Measurements from ENCODE around the gene LRRC2.
"Not testable (repeated sequence)": the region's sequence is repeated elsewhere in the genome, so short reads cannot be mapped to it uniquely, and the experiment has no call there.

The LRRC2 gene

GRCh38 chr3:46566040-46566641 is at the start of gene LRRC2:
Gene LRRC2, minus strand, starts transcription at chr3:46566302. Its CDS starts 14,711 bp downstream, at chr3:46551591.
- no peak for DNase-seq (ENCODE audit: low spot score)

GRCh38 chr3:46615050-46615775 is 49.1 kb upstream of the LRRC2 start:
- no peak for DNase-seq (ENCODE audit: low spot score)

GRCh38 chr3:46614431-46614830 is 48.3 kb upstream of the LRRC2 start:
- no peak for DNase-seq (ENCODE audit: low spot score)

- no peak for DNase-seq (ENCODE audit: low spot score)
These were observed 47.4 kb upstream of the LRRC2 start for GRCh38 chr3:46613313-46614005.

GRCh38 chr3:46612324-46612723 is 46.2 kb upstream of the LRRC2 start, which contains the start of gene FAM240A:
Gene FAM240A, plus strand, starts transcription at chr3:46612525. Its CDS starts 159 bp downstream, at chr3:46612684.
- no peak for DNase-seq (ENCODE audit: low spot score)

- DNase-seq (ENCODE audit: low spot score): no peak
These were observed 44.0 kb upstream of the LRRC2 start for GRCh38 chr3:46609944-46610722.

GRCh38 chr3:46609212-46609721 is 43.2 kb upstream of the LRRC2 start:
- no peak for DNase-seq (ENCODE audit: low spot score)

GRCh38 chr3:46607603-46608028 is 41.5 kb upstream of the LRRC2 start:
- no peak for DNase-seq (ENCODE audit: low spot score)

GRCh38 chr3:46604127-46604526 is 38.0 kb upstream of the LRRC2 start:
- no peak for DNase-seq (ENCODE audit: low spot score)

GRCh38 chr3:46603446-46604046 is 37.4 kb upstream of the LRRC2 start:
- no peak for DNase-seq (ENCODE audit: low spot score)

- DNase-seq (ENCODE audit: low spot score): no peak
These were observed 33.5 kb upstream of the LRRC2 start for GRCh38 chr3:46599590-46599989.

GRCh38 chr3:46595819-46596314 is 29.8 kb upstream of the LRRC2 start:
- DNase-seq (ENCODE audit: low spot score): no peak

- DNase-seq (ENCODE audit: low spot score): no peak
These were observed 28.6 kb upstream of the LRRC2 start for GRCh38 chr3:46594723-46595122.

GRCh38 chr3:46593979-46594378 is 27.9 kb upstream of the LRRC2 start:
- no peak for DNase-seq (ENCODE audit: low spot score)

GRCh38 chr3:46593274-46593862 is 27.3 kb upstream of the LRRC2 start:
- no peak for DNase-seq (ENCODE audit: low spot score)

- DNase-seq (ENCODE audit: low spot score): not testable (repeated sequence)
These were observed 21.2 kb upstream of the LRRC2 start for GRCh38 chr3:46587268-46587667.

GRCh38 chr3:46586738-46587246 is 20.7 kb upstream of the LRRC2 start:
- DNase-seq (ENCODE audit: low spot score): no peak

- no peak for DNase-seq (ENCODE audit: low spot score)
These were observed 19.9 kb upstream of the LRRC2 start for GRCh38 chr3:46585799-46586693.

GRCh38 chr3:46584598-46585467 is 18.7 kb upstream of the LRRC2 start:
- no peak for DNase-seq (ENCODE audit: low spot score)

Measured in NAMALWA (cell line).